MM.1S (cell line): ENCODE data around the gene KRTAP4-8.

ENCODE experiments used
- DNase-seq: peaks from one replicate; pipeline ENCODE4 v3.0.0-alpha.2; 2015
- H2AFZ ChIP-seq: fragments of 300-600 bp; sonication (generic); 2 replicates; pipeline ENCODE4 v1.6.0; 2016; ENCODE audit warnings: antibody characterized with exemption, low read length
- H3F3A ChIP-seq: fragments of 300-600 bp; sonication (generic); 2 replicates; pipeline ENCODE4 v1.6.1; 2016; ENCODE audit warnings: mild to moderate bottlenecking, antibody characterized with exemption, low read length, moderate library complexity, mixed read lengths; ENCODE audit not compliant: insufficient read depth
- H3K27ac ChIP-seq: fragments of 300-600 bp; sonication (generic); 2 replicates; pipeline ENCODE4 v1.5.1; 2016; ENCODE audit warnings: mild to moderate bottlenecking, low read length
- H3K27me3 ChIP-seq: fragments of 300-600 bp; sonication (generic); replicated peaks from 2 replicates; pipeline ENCODE4 v1.6.0; 2016; ENCODE audit warnings: low read length; ENCODE audit not compliant: insufficient read depth
- H3K36me3 ChIP-seq: fragments of 300-600 bp; sonication (generic); replicated peaks from 2 replicates; pipeline ENCODE4 v1.6.1; 2016; ENCODE audit warnings: mild to moderate bottlenecking, low read length, mixed read lengths; ENCODE audit not compliant: insufficient read depth
- H3K4me1 ChIP-seq: fragments of 300-600 bp; sonication (generic); 2 replicates; pipeline ENCODE4 v1.6.1; 2016; ENCODE audit warnings: low read length, mixed read lengths
- H3K4me2 ChIP-seq: fragments of 300-600 bp; sonication (generic); 2 replicates; pipeline ENCODE4 v1.6.0; 2016; ENCODE audit warnings: low read depth, low read length
- H3K4me3 ChIP-seq: fragments of 300-600 bp; sonication (generic); 2 replicates; pipeline ENCODE4 v1.5.1; 2016; ENCODE audit warnings: low read length, mixed read lengths
- H3K79me2 ChIP-seq: fragments of 300-600 bp; sonication (generic); 2 replicates; pipeline ENCODE4 v1.6.1; 2016; ENCODE audit warnings: mixed run types, low read length, mixed read lengths
- H3K9ac ChIP-seq: fragments of 300-600 bp; sonication (generic); 2 replicates; pipeline ENCODE4 v1.6.1; 2016; ENCODE audit warnings: low read length, mixed read lengths
- H3K9me2 ChIP-seq: fragments of 300-600 bp; sonication (generic); replicated peaks from 2 replicates; pipeline ENCODE4 v1.6.1; 2016; ENCODE audit warnings: mild to moderate bottlenecking, low read length, mixed read lengths; ENCODE audit not compliant: insufficient read depth
- H3K9me3 ChIP-seq: fragments of 300-600 bp; sonication (generic); replicated peaks from 2 replicates; pipeline ENCODE4 v1.6.1; 2016; ENCODE audit warnings: mild to moderate bottlenecking, low read length, mixed read lengths; ENCODE audit not compliant: insufficient read depth
- H4K20me1 ChIP-seq: fragments of 300-600 bp; sonication (generic); 2 replicates; pipeline ENCODE4 v1.6.1; 2016; ENCODE audit warnings: mild to moderate bottlenecking, low read length, moderate library complexity, mixed read lengths; ENCODE audit not compliant: insufficient read depth
- EZH2 ChIP-seq: fragments of 300-600 bp; sonication (generic); optimal IDR thresholded peaks from 2 replicates; pipeline ENCODE3; 2017; ENCODE audit warnings: low read depth, mild to moderate bottlenecking, antibody characterized with exemption, low read length, mixed read lengths
- EZH2phosphoT487 ChIP-seq: fragments of 300-600 bp; sonication (generic); IDR thresholded peaks from 2 replicates; pipeline ENCODE4 v1.6.1; 2018; ENCODE audit warnings: antibody characterized with exemption, low read length
- TF ChIP-seq, protein P1 (sequence below): fragments of 300-600 bp; sonication (generic); IDR thresholded peaks from 2 replicates; pipeline ENCODE4 v1.5.1; 2016; ENCODE audit warnings: antibody characterized with exemption, low read length, mixed read lengths

KRTAP4-8 gene

GRCh38 chr17:41073676-41074075 lies 24.3 kb downstream of the KRTAP4-8 start:
- no peak overlapping the region for H3K4me3 ChIP-seq
- no peaks in the 10 kb centered on the region for H3K9me2 ChIP-seq
- no peaks in the 10 kb centered on the region for H4K20me1 ChIP-seq
- TF ChIP-seq EZH2 = no peak
- no peak for TF ChIP-seq EZH2phosphoT487
- TF ChIP-seq, protein P1, sequence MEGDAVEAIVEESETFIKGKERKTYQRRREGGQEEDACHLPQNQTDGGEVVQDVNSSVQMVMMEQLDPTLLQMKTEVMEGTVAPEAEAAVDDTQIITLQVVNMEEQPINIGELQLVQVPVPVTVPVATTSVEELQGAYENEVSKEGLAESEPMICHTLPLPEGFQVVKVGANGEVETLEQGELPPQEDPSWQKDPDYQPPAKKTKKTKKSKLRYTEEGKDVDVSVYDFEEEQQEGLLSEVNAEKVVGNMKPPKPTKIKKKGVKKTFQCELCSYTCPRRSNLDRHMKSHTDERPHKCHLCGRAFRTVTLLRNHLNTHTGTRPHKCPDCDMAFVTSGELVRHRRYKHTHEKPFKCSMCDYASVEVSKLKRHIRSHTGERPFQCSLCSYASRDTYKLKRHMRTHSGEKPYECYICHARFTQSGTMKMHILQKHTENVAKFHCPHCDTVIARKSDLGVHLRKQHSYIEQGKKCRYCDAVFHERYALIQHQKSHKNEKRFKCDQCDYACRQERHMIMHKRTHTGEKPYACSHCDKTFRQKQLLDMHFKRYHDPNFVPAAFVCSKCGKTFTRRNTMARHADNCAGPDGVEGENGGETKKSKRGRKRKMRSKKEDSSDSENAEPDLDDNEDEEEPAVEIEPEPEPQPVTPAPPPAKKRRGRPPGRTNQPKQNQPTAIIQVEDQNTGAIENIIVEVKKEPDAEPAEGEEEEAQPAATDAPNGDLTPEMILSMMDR = no peak
- no peak overlapping the region for H3K9ac ChIP-seq
- H3K4me1 ChIP-seq = no peaks in the 10 kb centered on the region
- no peak overlapping the region for H2AFZ ChIP-seq
- no peak overlapping the region for H3K4me2 ChIP-seq
- DNase-seq = no peak
- H3K9me3 ChIP-seq = no peaks in the 10 kb centered on the region
- no peaks in the 10 kb centered on the region for H3K27me3 ChIP-seq
- H3K27ac ChIP-seq = no peak overlapping the region
- H3F3A ChIP-seq = no peaks in the 10 kb centered on the region
- H3K36me3 ChIP-seq = no peaks in the 10 kb centered on the region
- no peaks in the 10 kb centered on the region for H3K79me2 ChIP-seq

- no peaks in the 10 kb centered on the region for H3K9me3 ChIP-seq
- H3K4me3 ChIP-seq = no peak overlapping the region
- no peak for DNase-seq
- H3K4me2 ChIP-seq = no peak overlapping the region
- TF ChIP-seq EZH2 = no peak
- no peak for TF ChIP-seq EZH2phosphoT487
- TF ChIP-seq, protein P1 = no peak
- no peaks in the 10 kb centered on the region for H3F3A ChIP-seq
- no peak overlapping the region for H2AFZ ChIP-seq
- H3K36me3 ChIP-seq = no peaks in the 10 kb centered on the region
- no peaks in the 10 kb centered on the region for H3K4me1 ChIP-seq
- H3K79me2 ChIP-seq = no peaks in the 10 kb centered on the region
- no peaks in the 10 kb centered on the region for H3K27me3 ChIP-seq
- H3K27ac ChIP-seq = no peak overlapping the region
- no peak overlapping the region for H3K9ac ChIP-seq
- no peaks in the 10 kb centered on the region for H4K20me1 ChIP-seq
- H3K9me2 ChIP-seq = no peaks in the 10 kb centered on the region
These were observed 26.2 kb downstream of the KRTAP4-8 start for GRCh38 chr17:41071606-41072360.

DNA sequence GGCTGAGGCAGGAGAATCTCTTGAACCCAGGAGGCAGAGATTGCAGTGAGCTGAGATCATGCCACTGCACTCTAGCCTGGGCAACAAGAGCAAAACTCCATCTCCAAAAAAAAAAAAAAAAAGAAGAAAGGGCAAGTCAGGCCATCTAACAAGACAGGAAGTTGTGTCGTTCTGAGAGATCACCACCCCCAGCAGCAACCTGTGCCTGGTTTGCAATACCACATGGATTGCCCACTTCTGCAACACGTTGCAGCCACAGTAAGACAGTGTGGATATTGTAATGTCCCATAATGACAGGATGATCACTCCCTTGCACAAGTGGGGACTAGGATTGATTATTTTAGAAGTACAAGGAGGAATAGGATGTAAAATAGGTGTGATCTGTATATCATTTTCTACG lies 28.9 kb downstream of the KRTAP4-8 start:
- no peaks in the 10 kb centered on the region for H3K9me2 ChIP-seq
- H3K9me3 ChIP-seq = no peaks in the 10 kb centered on the region
- no peak overlapping the region for H2AFZ ChIP-seq
- no peak overlapping the region for H3K9ac ChIP-seq
- H3K79me2 ChIP-seq = no peaks in the 10 kb centered on the region
- H3F3A ChIP-seq = no peaks in the 10 kb centered on the region
- H3K27ac ChIP-seq = no peak overlapping the region
- H3K4me1 ChIP-seq = no peaks in the 10 kb centered on the region
- H4K20me1 ChIP-seq = no peaks in the 10 kb centered on the region
- no peaks in the 10 kb centered on the region for H3K27me3 ChIP-seq
- H3K36me3 ChIP-seq = no peaks in the 10 kb centered on the region
- no peak overlapping the region for H3K4me3 ChIP-seq
- no peak for DNase-seq
- no peak overlapping the region for H3K4me2 ChIP-seq
- TF ChIP-seq EZH2phosphoT487 (no peak), EZH2 (no peak)
- TF ChIP-seq, protein P1 = no peak
